HepG2 (cell line): ENCODE data around the gene AGT. TPM values are rescaled to one million over a fixed set of nuclear protein-coding genes. Genes with fewer than 3 reads are reported as not detected.

Experiments used
- ARNTL ChIP-seq: sonication (generic); formaldehyde crosslinking; IDR thresholded peaks from 2 replicates; pipeline ENCODE4 v1.4.0; 2020; ENCODE audit warnings: mild to moderate bottlenecking, missing genetic modification reagents
- ASH2L ChIP-seq: fragments of 300-600, 200-600 bp; sonication (generic); IDR thresholded peaks from 2 replicates; pipeline ENCODE4 v1.7.0; 2017; ENCODE audit warnings: low read depth, mild to moderate bottlenecking, moderate library complexity, mixed read lengths, low read length; ENCODE audit not compliant: insufficient read length
- FOXA1 ChIP-seq, 2 experiments: fragments of 450-650 bp in 1 of 2; sonication (generic) in 1 of 2; formaldehyde crosslinking in 1 of 2; IDR thresholded peaks; 2 replicates each; pipeline versions ENCODE4 v1.4.0 to v1.6.1; 2016 to 2020; ENCODE audit warnings: missing genetic modification reagents in 1 of 2
- FOXA3 ChIP-seq: IDR thresholded peaks from 2 replicates; pipeline ENCODE4 v1.6.1; 2016; ENCODE audit warnings: missing genetic modification reagents, missing compliant biosample characterization
- GPBP1L1 ChIP-seq: sonication (generic); formaldehyde crosslinking; IDR thresholded peaks from 2 replicates; pipeline ENCODE4 v1.5.0; 2020; ENCODE audit warnings: mild to moderate bottlenecking, missing genetic modification reagents
- HMG20A ChIP-seq: IDR thresholded peaks from 2 replicates; pipeline ENCODE4 v1.6.1; 2016; ENCODE audit warnings: borderline replicate concordance
- KDM5A ChIP-seq: fragments of 200-600 bp; sonication (generic); IDR thresholded peaks from 2 replicates; pipeline ENCODE4 v1.7.0; 2018; ENCODE audit warnings: antibody characterized with exemption, mild to moderate bottlenecking, low read length, borderline replicate concordance
- MIER3 ChIP-seq: IDR thresholded peaks from 2 replicates; pipeline ENCODE4 v1.6.1; 2016; ENCODE audit warnings: missing compliant biosample characterization, borderline replicate concordance
- MTF1 ChIP-seq: sonication (generic); formaldehyde crosslinking; IDR thresholded peaks from 2 replicates; pipeline ENCODE4 v1.5.0; 2020; ENCODE audit warnings: missing genetic modification reagents
- SMAD1 ChIP-seq: sonication (generic); formaldehyde crosslinking; IDR thresholded peaks from 2 replicates; pipeline ENCODE4 v1.4.0; 2020; ENCODE audit warnings: missing genetic modification reagents, low read depth, mild to moderate bottlenecking, borderline replicate concordance
- SNAPC5 ChIP-seq: sonication (generic); formaldehyde crosslinking; IDR thresholded peaks from 2 replicates; pipeline ENCODE4 v1.8.1; 2023; ENCODE audit warnings: mild to moderate bottlenecking, missing genetic modification reagents, borderline replicate concordance
- SP140L ChIP-seq: sonication (generic); formaldehyde crosslinking; IDR thresholded peaks from 2 replicates; pipeline ENCODE4 v1.4.0; 2020; ENCODE audit warnings: missing genetic modification reagents, borderline replicate concordance
- SPEN ChIP-seq: sonication (generic); formaldehyde crosslinking; IDR thresholded peaks from 2 replicates; pipeline ENCODE4 v1.5.1; 2020; ENCODE audit warnings: low read depth, mild to moderate bottlenecking, missing genetic modification reagents
- STAG1 ChIP-seq: sonication (generic); formaldehyde crosslinking; IDR thresholded peaks from 2 replicates; pipeline ENCODE4 v1.4.0; 2020; ENCODE audit warnings: missing genetic modification reagents
- ZBTB33 ChIP-seq: sonication (generic); formaldehyde crosslinking; IDR thresholded peaks from 2 replicates; pipeline ENCODE4 v1.4.0; 2020; ENCODE audit warnings: missing genetic modification reagents
- ZEB1 ChIP-seq: IDR thresholded peaks from 2 replicates; pipeline ENCODE4 v1.6.1; 2012; ENCODE audit warnings: mild to moderate bottlenecking, low read depth, inconsistent platforms; ENCODE audit not compliant: insufficient replicate concordance
- ZFP82 ChIP-seq: sonication (generic); formaldehyde crosslinking; IDR thresholded peaks from 2 replicates; pipeline ENCODE4 v1.5.1; 2020; ENCODE audit warnings: mild to moderate bottlenecking, missing genetic modification reagents, borderline replicate concordance
- ZKSCAN5 ChIP-seq: sonication (generic); formaldehyde crosslinking; IDR thresholded peaks from 2 replicates; pipeline ENCODE4 v1.5.1; 2020; ENCODE audit warnings: mild to moderate bottlenecking, missing genetic modification reagents
- ZNF317 ChIP-seq: sonication (generic); formaldehyde crosslinking; IDR thresholded peaks from 2 replicates; pipeline ENCODE4 v1.5.0; 2020; ENCODE audit warnings: mild to moderate bottlenecking, missing genetic modification reagents
- ZNF383 ChIP-seq: sonication (generic); formaldehyde crosslinking; IDR thresholded peaks from 2 replicates; pipeline ENCODE4 v1.4.0; 2020; ENCODE audit warnings: missing genetic modification reagents, mild to moderate bottlenecking, borderline replicate concordance
- ZNF513 ChIP-seq: sonication (generic); formaldehyde crosslinking; conservative IDR thresholded peaks from 2 replicates; pipeline ENCODE4 v1.5.0; 2020; ENCODE audit warnings: missing genetic modification reagents
- ZNF569 ChIP-seq: sonication (generic); formaldehyde crosslinking; IDR thresholded peaks from 2 replicates; pipeline ENCODE4 v1.5.0; 2020; ENCODE audit warnings: mild to moderate bottlenecking, missing genetic modification reagents, moderate library complexity, borderline replicate concordance
- ZNF570 ChIP-seq: sonication (generic); formaldehyde crosslinking; IDR thresholded peaks from 2 replicates; pipeline ENCODE4 v1.4.0; 2020; ENCODE audit warnings: mild to moderate bottlenecking, missing genetic modification reagents, borderline replicate concordance
- ZNF747 ChIP-seq: sonication (generic); formaldehyde crosslinking; IDR thresholded peaks from 2 replicates; pipeline ENCODE4 v1.8.1; 2023; ENCODE audit warnings: missing genetic modification reagents, mild to moderate bottlenecking, borderline replicate concordance
- ZNF780A ChIP-seq: sonication (generic); formaldehyde crosslinking; IDR thresholded peaks from 2 replicates; pipeline ENCODE4 v1.8.0; 2022; ENCODE audit warnings: mild to moderate bottlenecking, missing genetic modification reagents, moderate library complexity
- polyA plus RNA-seq, 8 experiments: library from polyadenylated mRNA; depleted of rRNA in 3 of 8; stranded (reverse) in 7 of 8; unstranded in 1 of 8; fragments of >200 nt; fragmentation: Illumina TruSeq in 4 of 8; extraction: Trizol in 4 of 8; gene quantifications; 2 replicates each; pipeline versions ENCODE4 v1.2.1 to v1.2.3, GENCODE V29; 2011 to 2016; ENCODE audit warnings: low read depth in 4 of 8, missing spikeins in 1 of 8, mixed read lengths in 1 of 8; ENCODE audit not compliant: insufficient read depth in 1 of 8
- total RNA-seq, 5 experiments: library from RNA; depleted of rRNA; stranded (reverse); fragments of >200 nt; fragmentation: Illumina TruSeq; extraction: Trizol; gene quantifications; 2 replicates each; pipeline ENCODE4 v1.2.3, GENCODE V29; 2016; ENCODE audit warnings: low read depth in 1 of 5

The AGT gene
- total and polyA plus RNA-seq, 2 of the 13 experiments (the other 11 are each of a cell fraction or from before 2014, with no cell fraction given), result 892 to 2,071 TPM

- TF ChIP-seq ZBTB33 (CRISPR knock-in tag) (peak; percentile 53; the same call in 1 of the 2 replicates), MTF1 (CRISPR knock-in tag) (no peak), ZNF570 (CRISPR knock-in tag) (no peak), FOXA1 (IDR thresholded peaks at IDR 0.05) (no peak), FOXA1 (CRISPR knock-in tag; IDR thresholded peaks at IDR 0.05) (peak; percentile 71), MIER3 (CRISPR knock-in tag) (peak; percentile 91; the same call in 1 of the 2 replicates), FOXA3 (CRISPR knock-in tag) (peak; percentile 94), SMAD1 (CRISPR knock-in tag) (no peak), SNAPC5 (CRISPR knock-in tag) (peak; percentile 79; the same call in 1 of the 2 replicates), ZNF513 (CRISPR knock-in tag) (no peak), ZNF780A (no peak; the same call in 1 of the 2 replicates), ZFP82 (CRISPR knock-in tag) (no peak), ZNF383 (CRISPR knock-in tag) (0 out of 2 replicates have a peak, but pooled peaks have one; percentile 31), ZKSCAN5 (no peak), ZNF317 (peak; percentile 36; the same call in 1 of the 2 replicates), ARNTL (CRISPR knock-in tag) (peak; percentile 95), STAG1 (CRISPR knock-in tag) (peak; percentile 47), GPBP1L1 (CRISPR knock-in tag) (no peak), ZNF747 (CRISPR knock-in tag) (peak; percentile 48; the same call in 1 of the 2 replicates), ZEB1 (peak; percentile 90), SPEN (CRISPR knock-in tag) (peak; percentile 94; the same call in 1 of the 2 replicates), SP140L (CRISPR knock-in tag) (no peak), ASH2L (peak; percentile 91), ZNF569 (CRISPR knock-in tag) (no peak), HMG20A (peak; percentile 96), KDM5A (no peak)
Observed at GRCh38 chr1:230728710-230729392, 14.9 kb upstream of the AGT start (continued).
